ENCODE data around the gene GPR25.
"Not testable (repeated sequence)": the region's sequence is repeated elsewhere in the genome, so short reads cannot be mapped to it uniquely, and the experiment has no call there.

GPR25 gene

GRCh38 chr1:200895801-200896530, 23.2 kb downstream of the GPR25 start:
- no peak for FAIRE-seq

GRCh38 chr1:200896531-200897196, 23.9 kb downstream of the GPR25 start:
- no peak for FAIRE-seq

- FAIRE-seq = no peak
Observed at GRCh38 chr1:200897259-200897658, 24.5 kb downstream of the GPR25 start.

GRCh38 chr1:200899015-200899386, 26.2 kb downstream of the GPR25 start:
- no peak for FAIRE-seq

GRCh38 chr1:200899451-200899915, 26.7 kb downstream of the GPR25 start:
- FAIRE-seq = no peak

- FAIRE-seq = no peak
Observed at GRCh38 chr1:200899954-200900867, 27.4 kb downstream of the GPR25 start.

GRCh38 chr1:200900877-200901276, 28.1 kb downstream of the GPR25 start:
- no peak for FAIRE-seq

- FAIRE-seq = no peak
Observed at GRCh38 chr1:200901350-200901749, 28.6 kb downstream of the GPR25 start.

- FAIRE-seq = no peak
Observed at GRCh38 chr1:200901796-200902444, 29.1 kb downstream of the GPR25 start.

GRCh38 chr1:200903793-200904192, 31.0 kb downstream of the GPR25 start:
- FAIRE-seq = no peak

- FAIRE-seq = no peak
Observed at GRCh38 chr1:200904772-200905171, 32.0 kb downstream of the GPR25 start.

GRCh38 chr1:200905411-200906052, 32.8 kb downstream of the GPR25 start:
- FAIRE-seq = no peak

- no peak for FAIRE-seq
Observed at GRCh38 chr1:200906491-200906890, 33.7 kb downstream of the GPR25 start.

- FAIRE-seq = no peak
Observed at GRCh38 chr1:200907611-200908097, 34.9 kb downstream of the GPR25 start.

- FAIRE-seq = no peak
Observed at GRCh38 chr1:200908191-200908868, 35.5 kb downstream of the GPR25 start.

- FAIRE-seq = no peak
Observed at GRCh38 chr1:200909071-200909470, 36.3 kb downstream of the GPR25 start.

- FAIRE-seq = no peak
Observed at GRCh38 chr1:200909757-200910239, 37.0 kb downstream of the GPR25 start.

- FAIRE-seq = no peak
Observed at GRCh38 chr1:200911361-200911760, 38.6 kb downstream of the GPR25 start.

GRCh38 chr1:200911936-200912335, 39.2 kb downstream of the GPR25 start:
- not testable (repeated sequence) for FAIRE-seq

GRCh38 chr1:200912737-200913407, 40.1 kb downstream of the GPR25 start:
- no peak for FAIRE-seq

GRCh38 chr1:200916152-200916551, 43.4 kb downstream of the GPR25 start:
- FAIRE-seq = no peak
